AG09319 (cell line): ENCODE measurements around the gene RPS6KL1.

Source experiments
- DNase-seq: peaks from one replicate; pipeline ENCODE4 v3.0.0-alpha.2; 2010; ENCODE audit warnings: low read depth; ENCODE audit errors: extremely low read depth
- TF ChIP-seq, protein P1 (sequence below): IDR thresholded peaks from 2 replicates; pipeline ENCODE4 v1.5.1; 2011; ENCODE audit warnings: low read depth, mild to moderate bottlenecking, inconsistent platforms, low read length, moderate library complexity

RPS6KL1 gene

DNA sequence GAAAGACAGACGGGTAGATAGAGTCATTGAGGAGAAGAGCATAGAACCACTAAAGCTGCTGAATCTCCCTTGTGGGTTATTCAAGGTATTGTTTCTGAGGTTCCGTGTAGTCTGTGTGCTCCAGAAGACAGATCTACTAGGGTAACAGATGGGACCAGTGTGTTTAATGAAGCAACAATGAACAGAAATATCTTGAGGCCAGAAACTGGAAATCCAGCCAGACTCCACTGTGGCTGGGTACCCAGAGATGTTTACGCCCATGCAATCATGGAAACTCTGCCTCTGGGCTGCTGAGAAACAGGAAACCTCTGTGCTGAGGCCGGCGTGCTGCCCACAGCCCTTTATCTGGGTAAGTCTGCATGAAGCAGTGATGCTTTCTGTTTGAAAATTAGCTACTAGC is 55.4 kb downstream of the RPS6KL1 start:
- DNase-seq = peak; percentile 69
- TF ChIP-seq, protein P1, sequence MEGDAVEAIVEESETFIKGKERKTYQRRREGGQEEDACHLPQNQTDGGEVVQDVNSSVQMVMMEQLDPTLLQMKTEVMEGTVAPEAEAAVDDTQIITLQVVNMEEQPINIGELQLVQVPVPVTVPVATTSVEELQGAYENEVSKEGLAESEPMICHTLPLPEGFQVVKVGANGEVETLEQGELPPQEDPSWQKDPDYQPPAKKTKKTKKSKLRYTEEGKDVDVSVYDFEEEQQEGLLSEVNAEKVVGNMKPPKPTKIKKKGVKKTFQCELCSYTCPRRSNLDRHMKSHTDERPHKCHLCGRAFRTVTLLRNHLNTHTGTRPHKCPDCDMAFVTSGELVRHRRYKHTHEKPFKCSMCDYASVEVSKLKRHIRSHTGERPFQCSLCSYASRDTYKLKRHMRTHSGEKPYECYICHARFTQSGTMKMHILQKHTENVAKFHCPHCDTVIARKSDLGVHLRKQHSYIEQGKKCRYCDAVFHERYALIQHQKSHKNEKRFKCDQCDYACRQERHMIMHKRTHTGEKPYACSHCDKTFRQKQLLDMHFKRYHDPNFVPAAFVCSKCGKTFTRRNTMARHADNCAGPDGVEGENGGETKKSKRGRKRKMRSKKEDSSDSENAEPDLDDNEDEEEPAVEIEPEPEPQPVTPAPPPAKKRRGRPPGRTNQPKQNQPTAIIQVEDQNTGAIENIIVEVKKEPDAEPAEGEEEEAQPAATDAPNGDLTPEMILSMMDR = no peak

GRCh38 chr14:74866708-74867389 is 56.2 kb downstream of the RPS6KL1 start:
- TF ChIP-seq, protein P1 = no peak
- no peak for DNase-seq

- DNase-seq = no peak
- TF ChIP-seq, protein P1 = no peak
Observed at GRCh38 chr14:74865156-74865555, 57.9 kb downstream of the RPS6KL1 start.

- TF ChIP-seq, protein P1 = no peak
- DNase-seq = no peak
Observed at GRCh38 chr14:74864198-74864597, 58.9 kb downstream of the RPS6KL1 start.

DNA sequence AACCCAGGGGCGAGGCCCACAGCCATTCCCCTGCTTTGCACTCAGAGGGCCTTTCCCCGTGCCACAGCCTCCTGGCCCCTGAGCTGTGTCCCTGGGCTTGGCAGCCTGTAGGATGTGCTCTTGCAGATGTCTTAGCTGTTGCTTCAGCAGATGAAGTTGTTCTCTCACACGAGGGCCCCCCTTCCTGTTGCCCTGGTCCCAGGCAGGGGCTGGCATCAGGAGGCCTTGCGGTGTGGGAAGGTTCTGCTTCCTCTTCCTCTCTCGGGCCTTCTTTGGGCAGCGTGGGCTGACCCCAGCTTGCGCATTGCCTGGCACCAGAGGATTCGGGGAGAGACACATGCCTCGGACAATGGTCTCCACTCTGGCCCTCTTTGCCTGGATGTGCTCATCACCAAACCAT is 59.8 kb downstream of the RPS6KL1 start:
- TF ChIP-seq, protein P1 = no peak
- DNase-seq = no peak

DNA sequence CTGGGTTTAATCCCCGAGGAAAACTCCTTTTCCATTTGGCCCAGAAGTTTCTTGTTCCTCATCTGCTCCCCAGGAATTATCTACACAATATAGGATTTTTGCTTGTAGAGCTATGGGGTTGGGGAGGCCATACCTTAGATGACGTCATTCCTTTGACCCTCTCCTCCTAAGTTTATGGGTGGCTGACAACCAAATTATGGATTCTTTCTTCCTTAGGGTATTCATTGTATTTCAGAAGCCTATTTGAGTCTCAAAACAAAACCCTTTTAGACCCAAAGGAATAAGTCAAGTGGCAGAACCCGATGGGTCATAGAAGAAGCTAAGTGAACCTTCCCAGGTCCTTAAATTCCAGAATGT is 61.3 kb downstream of the RPS6KL1 start:
- no peak for DNase-seq
- TF ChIP-seq, protein P1 = no peak

- no peak for DNase-seq
- TF ChIP-seq, protein P1 = peak; percentile 78
Observed at GRCh38 chr14:74860899-74861733, 61.9 kb downstream of the RPS6KL1 start.
